Neural crest cell (in vitro differentiated cells): ENCODE results near the gene UBL4B. TPM values are rescaled to one million over a fixed set of nuclear protein-coding genes. Genes with fewer than 3 reads are reported as not detected.
A peak's percentile ranks its signal among the peaks of the same experiment; 100 is the strongest.

ENCODE experiments used
- DNase-seq: peaks from one replicate; pipeline ENCODE4 v3.0.0; 2021; ENCODE audit warnings: low read depth, mixed read lengths, low spot score
- H3K27ac Mint-ChIP-seq: one replicate; pipeline ENCODE4 v1.8.0; 2021; ENCODE audit warnings: mild to moderate bottlenecking, mixed read lengths; ENCODE audit not compliant: unreplicated experiment
- H3K27me3 Mint-ChIP-seq: 2 replicates; pipeline ENCODE4 v1.8.0; 2021; ENCODE audit warnings: low read depth, mild to moderate bottlenecking, mixed read lengths
- H3K36me3 Mint-ChIP-seq: 2 replicates; pipeline ENCODE4 v1.8.0; 2021; ENCODE audit warnings: low read depth, mild to moderate bottlenecking, mixed read lengths
- H3K4me1 Mint-ChIP-seq: 2 replicates; pipeline ENCODE4 v1.8.0; 2021; ENCODE audit warnings: mixed read lengths
- H3K4me3 Mint-ChIP-seq: one replicate; pipeline ENCODE4 v1.8.0; 2021; ENCODE audit warnings: mild to moderate bottlenecking, mixed read lengths
- H3K9me3 Mint-ChIP-seq: 2 replicates; pipeline ENCODE4 v1.8.0; 2021; ENCODE audit warnings: mixed read lengths
- CTCF ChIP-seq: fragments of 200-600 bp; sonication (generic); conservative IDR thresholded peaks from 2 replicates; pipeline ENCODE4 v1.5.0; 2021; ENCODE audit warnings: antibody characterized with exemption, mild to moderate bottlenecking
- total RNA-seq: library from RNA; stranded (reverse); gene quantifications from 2 replicates; pipeline ENCODE4 v1.2.1, GENCODE V29; 2021

Gene UBL4B
- total RNA-seq, 1 donor from 2014 or later = not detected

- TF ChIP-seq CTCF = no peak
- H3K9me3 Mint-ChIP-seq = no peaks in the 10 kb centered on the region
- H3K27me3 Mint-ChIP-seq = peaks cover 77% of the 10 kb centered on the region
- no peak overlapping the region for H3K27ac Mint-ChIP-seq
- no peaks in the 10 kb centered on the region for H3K4me1 Mint-ChIP-seq
- H3K36me3 Mint-ChIP-seq = no peaks in the 10 kb centered on the region
- no peak overlapping the region for H3K4me3 Mint-ChIP-seq
- no peak for DNase-seq
These were observed 46.9 kb downstream of the UBL4B start for GRCh38 chr1:110159168-110159567.

- Mint-ChIP-seq H3K4me3 (no peak overlapping the region), H3K9me3 (no peaks in the 10 kb centered on the region), H3K36me3 (no peaks in the 10 kb centered on the region), H3K27ac (peak overlapping the region; percentile 64), H3K4me1 (no peaks in the 10 kb centered on the region), H3K27me3 (peaks cover 66% of the 10 kb centered on the region)
- no peak for DNase-seq
- TF ChIP-seq CTCF = no peak
These were observed 48.4 kb downstream of the UBL4B start for GRCh38 chr1:110160538-110161100.

- H3K36me3 Mint-ChIP-seq = no peaks in the 10 kb centered on the region
- no peak for TF ChIP-seq CTCF
- H3K9me3 Mint-ChIP-seq = no peaks in the 10 kb centered on the region
- no peaks in the 10 kb centered on the region for H3K4me1 Mint-ChIP-seq
- H3K27ac Mint-ChIP-seq = no peak overlapping the region
- DNase-seq = no peak
- peaks cover 61% of the 10 kb centered on the region for H3K27me3 Mint-ChIP-seq
- no peak overlapping the region for H3K4me3 Mint-ChIP-seq
These were observed 48.9 kb downstream of the UBL4B start for GRCh38 chr1:110161165-110161564.

GRCh38 chr1:110161849-110162248 is 49.6 kb downstream of the UBL4B start:
- Mint-ChIP-seq H3K4me3 (no peak overlapping the region), H3K36me3 (no peaks in the 10 kb centered on the region), H3K9me3 (no peaks in the 10 kb centered on the region), H3K4me1 (no peaks in the 10 kb centered on the region), H3K27me3 (peaks cover 54% of the 10 kb centered on the region), H3K27ac (no peak overlapping the region)
- TF ChIP-seq CTCF = no peak
- DNase-seq = no peak

Other genes with a start within 250 kb of the UBL4B start
- gene CSF1, start 201.6 kb upstream of the UBL4B start, total RNA-seq = 16.0 and 17.9 TPM in 2 replicates
- gene AHCYL1, start 127.7 kb upstream of the UBL4B start, total RNA-seq = 90.1 and 94.0 TPM in 2 replicates
- gene STRIP1, start 77.8 kb upstream of the UBL4B start, total RNA-seq = 69.1 and 71.0 TPM in 2 replicates
- 0.21 TPM in 1 of 2 replicates, not detected in the other for gene ALX3, start 41.8 kb upstream of the UBL4B start, total RNA-seq
- gene SLC6A17, start 38.1 kb downstream of the UBL4B start, total RNA-seq = 0.14 TPM in 1 of 2 replicates, not detected in the other
- gene KCNC4, start 97.9 kb downstream of the UBL4B start, total RNA-seq = 4.5 and 5.9 TPM in 2 replicates
- gene RBM15, start 226.9 kb downstream of the UBL4B start, total RNA-seq = 52.6 and 54.0 TPM in 2 replicates